Activated T-helper 17 cell treated with anti-CD3 and anti-CD28 coated beads, Interleukin-2, amount 50 U/mL, for 72 hours (primary cell): Measurements from ENCODE around the gene TNC. TPM values are rescaled to one million over a fixed set of nuclear protein-coding genes. Genes with fewer than 3 reads are reported as not detected.

ENCODE experiments used
- ATAC-seq: fragments of 150-1000 bp; cut with Tn5 transposase; replicated peaks from 2 replicates; pipeline ENCODE4 v1.10.0; 2021; ENCODE audit warnings: mild to moderate bottlenecking, moderate library complexity
- H3K27ac Mint-ChIP-seq: one replicate; pipeline ENCODE4 v1.8.0; 2022; ENCODE audit warnings: mixed read lengths
- H3K27me3 Mint-ChIP-seq: one replicate; pipeline ENCODE4 v1.8.0; 2022; ENCODE audit warnings: mixed read lengths
- H3K36me3 Mint-ChIP-seq: one replicate; pipeline ENCODE4 v1.8.0; 2022; ENCODE audit warnings: low read depth, mild to moderate bottlenecking, mixed read lengths
- H3K4me1 Mint-ChIP-seq: one replicate; pipeline ENCODE4 v1.8.0; 2022; ENCODE audit warnings: mixed read lengths
- H3K4me3 Mint-ChIP-seq: one replicate; pipeline ENCODE4 v1.8.0; 2022; ENCODE audit warnings: mild to moderate bottlenecking, mixed read lengths
- H3K9me3 Mint-ChIP-seq: one replicate; pipeline ENCODE4 v1.8.0; 2022; ENCODE audit warnings: mixed read lengths
- total RNA-seq, 2 donors: library from RNA; stranded (reverse); gene quantifications; one replicate each; pipeline ENCODE4 v1.2.3, GENCODE V29; 2022

TNC gene
- total RNA-seq, 2 donors from 2014 or later, result not detected

- Mint-ChIP-seq H3K36me3 (no peaks in the 10 kb centered on the region), H3K4me3 (no peak overlapping the region), H3K27me3 (peaks cover 17% of the 10 kb centered on the region), H3K27ac (no peak overlapping the region), H3K9me3 (no peaks in the 10 kb centered on the region), H3K4me1 (no peaks in the 10 kb centered on the region)
- ATAC-seq, result no peak
Measured at GRCh38 chr9:115069771-115070170, 48.2 kb downstream of the TNC start.

- ATAC-seq, result no peak
- peaks cover 19% of the 10 kb centered on the region for H3K27me3 Mint-ChIP-seq
- no peaks in the 10 kb centered on the region for H3K4me1 Mint-ChIP-seq
Measured at GRCh38 chr9:115069302-115069701, 48.7 kb downstream of the TNC start.

GRCh38 chr9:115068031-115068430, 49.9 kb downstream of the TNC start:
- Mint-ChIP-seq H3K27me3 (peaks cover 20% of the 10 kb centered on the region), H3K4me3 (no peak overlapping the region), H3K36me3 (no peaks in the 10 kb centered on the region), H3K9me3 (no peaks in the 10 kb centered on the region), H3K4me1 (no peaks in the 10 kb centered on the region), H3K27ac (no peak overlapping the region)
- ATAC-seq, result no peak

More at GRCh38 chr9:115069302-115069701, 48.7 kb downstream of the TNC start:
- H3K36me3 Mint-ChIP-seq, result no peaks in the 10 kb centered on the region
- H3K27ac Mint-ChIP-seq, result no peak overlapping the region
- H3K4me3 Mint-ChIP-seq, result no peak overlapping the region
- H3K9me3 Mint-ChIP-seq, result no peaks in the 10 kb centered on the region

GRCh38 chr9:115063058-115063845, 54.7 kb downstream of the TNC start:
- no peaks in the 10 kb centered on the region for H3K9me3 Mint-ChIP-seq
- no peaks in the 10 kb centered on the region for H3K4me1 Mint-ChIP-seq
- peaks cover 11% of the 10 kb centered on the region for H3K27me3 Mint-ChIP-seq
- H3K27ac Mint-ChIP-seq, result no peak overlapping the region
- no peaks in the 10 kb centered on the region for H3K36me3 Mint-ChIP-seq
- ATAC-seq, result no peak
- no peak overlapping the region for H3K4me3 Mint-ChIP-seq

GRCh38 chr9:115058684-115059315, 59.2 kb downstream of the TNC start:
- H3K36me3 Mint-ChIP-seq, result no peaks in the 10 kb centered on the region
- peaks cover 23% of the 10 kb centered on the region for H3K27me3 Mint-ChIP-seq
- H3K4me1 Mint-ChIP-seq, result no peaks in the 10 kb centered on the region
- H3K9me3 Mint-ChIP-seq, result no peaks in the 10 kb centered on the region
- ATAC-seq, result no peak
- no peak overlapping the region for H3K4me3 Mint-ChIP-seq
- no peak overlapping the region for H3K27ac Mint-ChIP-seq

GRCh38 chr9:115058175-115058574, 59.8 kb downstream of the TNC start:
- no peak overlapping the region for H3K4me3 Mint-ChIP-seq
- H3K9me3 Mint-ChIP-seq, result no peaks in the 10 kb centered on the region
- H3K36me3 Mint-ChIP-seq, result no peaks in the 10 kb centered on the region
- H3K4me1 Mint-ChIP-seq, result no peaks in the 10 kb centered on the region
- H3K27me3 Mint-ChIP-seq, result peaks cover 23% of the 10 kb centered on the region
- no peak for ATAC-seq
- no peak overlapping the region for H3K27ac Mint-ChIP-seq

- Mint-ChIP-seq H3K4me3 (no peak overlapping the region), H3K4me1 (no peaks in the 10 kb centered on the region), H3K27ac (no peak overlapping the region), H3K9me3 (no peaks in the 10 kb centered on the region), H3K36me3 (no peaks in the 10 kb centered on the region), H3K27me3 (peaks cover 26% of the 10 kb centered on the region)
- ATAC-seq, result no peak
Measured at GRCh38 chr9:115057559-115057958, 60.4 kb downstream of the TNC start.

GRCh38 chr9:115050002-115050490, 67.9 kb downstream of the TNC start:
- no peak for ATAC-seq
- Mint-ChIP-seq H3K27me3 (peaks cover 22% of the 10 kb centered on the region), H3K9me3 (no peaks in the 10 kb centered on the region)

GRCh38 chr9:115046824-115047223, 71.1 kb downstream of the TNC start:
- Mint-ChIP-seq H3K36me3 (no peaks in the 10 kb centered on the region), H3K4me3 (no peak overlapping the region), H3K27me3 (peaks cover 14% of the 10 kb centered on the region), H3K27ac (no peak overlapping the region), H3K4me1 (peaks cover 6% of the 10 kb centered on the region), H3K9me3 (no peaks in the 10 kb centered on the region)
- no peak for ATAC-seq

More at GRCh38 chr9:115050002-115050490, 67.9 kb downstream of the TNC start:
- no peak overlapping the region for H3K27ac Mint-ChIP-seq
- H3K36me3 Mint-ChIP-seq, result no peaks in the 10 kb centered on the region
- H3K4me3 Mint-ChIP-seq, result no peak overlapping the region
- H3K4me1 Mint-ChIP-seq, result no peaks in the 10 kb centered on the region

GRCh38 chr9:115046199-115046598, 71.8 kb downstream of the TNC start:
- peaks cover 12% of the 10 kb centered on the region for H3K27me3 Mint-ChIP-seq
- no peak overlapping the region for H3K27ac Mint-ChIP-seq
- ATAC-seq, result no peak
- no peaks in the 10 kb centered on the region for H3K9me3 Mint-ChIP-seq
- no peaks in the 10 kb centered on the region for H3K36me3 Mint-ChIP-seq
- no peak overlapping the region for H3K4me3 Mint-ChIP-seq
- H3K4me1 Mint-ChIP-seq, result peaks cover 6% of the 10 kb centered on the region

GRCh38 chr9:115043632-115044031, 74.3 kb downstream of the TNC start:
- H3K27ac Mint-ChIP-seq, result peak overlapping the region; percentile 2

GRCh38 chr9:115042781-115043509, 75.0 kb downstream of the TNC start:
- peaks cover 6% of the 10 kb centered on the region for H3K4me1 Mint-ChIP-seq
- no peaks in the 10 kb centered on the region for H3K36me3 Mint-ChIP-seq
- peak overlapping the region; percentile 4 for H3K4me3 Mint-ChIP-seq
- H3K27ac Mint-ChIP-seq, result peak overlapping the region; percentile 2
- peak; percentile 88 for ATAC-seq
- no peaks in the 10 kb centered on the region for H3K9me3 Mint-ChIP-seq
- peaks cover 14% of the 10 kb centered on the region for H3K27me3 Mint-ChIP-seq

More at GRCh38 chr9:115043632-115044031, 74.3 kb downstream of the TNC start:
- no peaks in the 10 kb centered on the region for H3K9me3 Mint-ChIP-seq
- no peak for ATAC-seq
- peak overlapping the region; percentile 4 for H3K4me3 Mint-ChIP-seq
- peaks cover 15% of the 10 kb centered on the region for H3K27me3 Mint-ChIP-seq
- peaks cover 6% of the 10 kb centered on the region for H3K4me1 Mint-ChIP-seq
- no peaks in the 10 kb centered on the region for H3K36me3 Mint-ChIP-seq

GRCh38 chr9:115039516-115040120, 78.3 kb downstream of the TNC start:
- H3K36me3 Mint-ChIP-seq, result no peaks in the 10 kb centered on the region
- ATAC-seq, result no peak
- no peak overlapping the region for H3K27ac Mint-ChIP-seq
- H3K9me3 Mint-ChIP-seq, result no peaks in the 10 kb centered on the region
- no peak overlapping the region for H3K4me3 Mint-ChIP-seq
- peaks cover 22% of the 10 kb centered on the region for H3K4me1 Mint-ChIP-seq
- H3K27me3 Mint-ChIP-seq, result peaks cover 6% of the 10 kb centered on the region

- H3K4me1 Mint-ChIP-seq, result peaks cover 20% of the 10 kb centered on the region
- no peaks in the 10 kb centered on the region for H3K36me3 Mint-ChIP-seq
- no peak for ATAC-seq
- H3K27ac Mint-ChIP-seq, result no peak overlapping the region
- peaks cover 7% of the 10 kb centered on the region for H3K27me3 Mint-ChIP-seq
- no peak overlapping the region for H3K4me3 Mint-ChIP-seq
- no peaks in the 10 kb centered on the region for H3K9me3 Mint-ChIP-seq
Measured at GRCh38 chr9:115038178-115038577, 79.8 kb downstream of the TNC start.
